ENCODE results near the gene TMSB4X. TPM values are rescaled to one million over a fixed set of nuclear protein-coding genes. Genes with fewer than 3 reads are reported as not detected.
A peak's percentile ranks its signal among the peaks of the same experiment; 100 is the strongest.

TMSB4X gene
- total and polyA plus RNA-seq, 3 donors from 2014 or later = 384 to 1,448 (median 669) TPM

- intact Hi-C loops (cut with DNase I; ENCODE audit: low total_unique reads) = no loop called here
- no peak overlapping the region for H3K27ac ChIP-seq
- WGBS, 2 donors = 86 to 90% methylated on average over 3 to 4 of the region's 4 CpGs
- no peaks in the 10 kb centered on the region for H3K36me3 ChIP-seq (ENCODE audit: low read depth, missing control alignments)
- H3K4me1 ChIP-seq = peaks cover 4% of the 10 kb centered on the region
- H3K4me3 ChIP-seq = no peak overlapping the region
- H3K9me3 ChIP-seq = no peaks in the 10 kb centered on the region
- no peaks in the 10 kb centered on the region for H3K27me3 ChIP-seq
- TF ChIP-seq POLR2A (IDR thresholded peaks at IDR 0.05) = no peak
- TF ChIP-seq CTCF (IDR thresholded peaks at IDR 0.05) = no peak
- no peak for DNase-seq
Observed at GRCh38 chrX:13001961-13002671, 27.2 kb downstream of the TMSB4X start.

- Histone ChIP-seq H3K27me3 (no peaks in the 10 kb centered on the region), H3K27ac (no peak overlapping the region), H3K4me1 (no peaks in the 10 kb centered on the region), H3K36me3 (ENCODE audit: low read depth, missing control alignments) (no peaks in the 10 kb centered on the region), H3K9me3 (no peaks in the 10 kb centered on the region), H3K4me3 (no peak overlapping the region)
- TF ChIP-seq POLR2A (IDR thresholded peaks at IDR 0.05) = no peak
- no peak for TF ChIP-seq CTCF (IDR thresholded peaks at IDR 0.05)
- intact Hi-C loops (cut with DNase I; ENCODE audit: low total_unique reads) = no loop called here
- 42 to 50% methylated on average over 6 to 9 of the region's 9 CpGs for WGBS, 2 donors
- DNase-seq = peak; percentile 15
Observed at GRCh38 chrX:13005661-13006473, 31.0 kb downstream of the TMSB4X start.

- intact Hi-C loops (cut with DNase I; ENCODE audit: low total_unique reads) = no loop called here
- WGBS, 2 donors = 92 to 96% methylated on average over 2 of the region's 2 CpGs
- no peaks in the 10 kb centered on the region for H3K4me1 ChIP-seq
- no peaks in the 10 kb centered on the region for H3K36me3 ChIP-seq (ENCODE audit: low read depth, missing control alignments)
- H3K4me3 ChIP-seq = no peak overlapping the region
- TF ChIP-seq POLR2A (IDR thresholded peaks at IDR 0.05) (no peak), CTCF (IDR thresholded peaks at IDR 0.05) (no peak)
- no peaks in the 10 kb centered on the region for H3K27me3 ChIP-seq
- no peak for DNase-seq
- no peak overlapping the region for H3K27ac ChIP-seq
- H3K9me3 ChIP-seq = no peaks in the 10 kb centered on the region
Observed at GRCh38 chrX:13007519-13008188, 32.7 kb downstream of the TMSB4X start.

GRCh38 chrX:13008189-13008533 is 33.3 kb downstream of the TMSB4X start:
- Histone ChIP-seq H3K27me3 (no peaks in the 10 kb centered on the region), H3K4me3 (no peak overlapping the region), H3K36me3 (ENCODE audit: low read depth, missing control alignments) (no peaks in the 10 kb centered on the region), H3K9me3 (no peaks in the 10 kb centered on the region), H3K4me1 (no peaks in the 10 kb centered on the region), H3K27ac (no peak overlapping the region)
- no peak for TF ChIP-seq POLR2A (IDR thresholded peaks at IDR 0.05)
- no peak for DNase-seq
- 16 to 45% methylated on average over 2 of the region's 2 CpGs for WGBS, 2 donors
- intact Hi-C loops (cut with DNase I; ENCODE audit: low total_unique reads) = no loop called here

- Histone ChIP-seq H3K36me3 (ENCODE audit: low read depth, missing control alignments) (no peaks in the 10 kb centered on the region), H3K27ac (no peak overlapping the region), H3K4me3 (no peak overlapping the region), H3K4me1 (no peaks in the 10 kb centered on the region), H3K9me3 (no peaks in the 10 kb centered on the region), H3K27me3 (no peaks in the 10 kb centered on the region)
- no peak for DNase-seq
- WGBS, 2 donors = 82 to 100% methylated on average over 3 of the region's 3 CpGs
- no peak for TF ChIP-seq POLR2A (IDR thresholded peaks at IDR 0.05)
- TF ChIP-seq CTCF (IDR thresholded peaks at IDR 0.05) = no peak
- intact Hi-C loops (cut with DNase I; ENCODE audit: low total_unique reads) = no loop called here
Observed at GRCh38 chrX:13008851-13009250, 33.9 kb downstream of the TMSB4X start.

All from testis (tissue), 3 donors.